Prostate gland (tissue), 2 donors: Measurements from ENCODE around the gene KRTAP10-5.

Source experiments
- CTCF ChIP-seq, 4 experiments: fragments of 200-600 bp in 2 of 4; fragments of 450-650 bp in 2 of 4; sonication (generic) in 2 of 4; IDR thresholded peaks; 1 replicate in 3 of 4; 2 replicates in 1 of 4; pipeline ENCODE4 v1.5.1; 2016 to 2019; ENCODE audit warnings: antibody characterized with exemption in 4 of 4, mild to moderate bottlenecking in 2 of 4, moderate library complexity in 2 of 4
- POLR2A ChIP-seq: fragments of 450-650 bp; IDR thresholded peaks from one replicate; pipeline ENCODE4 v1.6.1; 2016; ENCODE audit warnings: antibody characterized with exemption, mild to moderate bottlenecking

- TF ChIP-seq CTCF (IDR thresholded peaks at IDR 0.05) (no peak), POLR2A (no peak)
Observed at GRCh38 chr21:44533891-44534627, 46.3 kb downstream of the KRTAP10-5 start.
